ENCODE results near the gene PCSK5. TPM values are rescaled to one million over a fixed set of nuclear protein-coding genes. Genes with fewer than 3 reads are reported as not detected.

Gene PCSK5
- total RNA-seq, 1 experiment from 2014 or later, result 0.17 TPM

DNA sequence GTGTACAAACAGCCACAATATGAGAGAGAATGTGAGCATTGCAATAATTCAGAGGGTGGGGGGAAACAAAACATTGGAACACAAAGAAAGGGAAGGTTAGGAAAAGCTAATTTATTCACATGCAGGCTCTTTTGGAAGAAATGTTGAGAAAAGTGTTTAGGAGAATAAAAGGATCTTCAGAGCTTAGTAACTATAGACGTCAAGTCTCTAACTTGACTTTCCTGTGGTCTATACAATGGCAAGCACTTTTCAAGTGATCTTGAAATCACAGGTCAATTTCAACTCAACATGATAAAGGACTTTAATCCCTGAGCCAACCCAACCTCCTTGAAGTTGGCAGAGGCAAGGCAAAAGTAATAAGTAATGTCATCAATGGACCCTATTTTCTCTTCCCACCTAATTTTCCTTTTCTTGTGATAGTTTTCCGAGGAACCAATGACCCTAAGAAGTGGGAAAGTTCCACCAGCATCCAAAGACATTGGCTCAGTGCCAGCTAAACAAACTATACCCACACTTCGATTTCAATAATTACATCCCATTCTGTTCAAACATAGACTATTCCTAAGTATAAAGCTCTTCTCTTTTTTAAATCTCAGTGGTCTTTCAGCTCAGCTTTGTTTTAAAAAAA, 480.0 kb downstream of the PCSK5 start:
- H3K4me1 ChIP-seq (ENCODE audit: insufficient read depth, low read length, poor library complexity, severe bottlenecking), result no peaks in the 10 kb centered on the region
- no peak overlapping the region for H3K27ac ChIP-seq (ENCODE audit: low read depth, low read length, poor library complexity, severe bottlenecking)
- H3K9me3 ChIP-seq (ENCODE audit: low read depth, low read length, poor library complexity, severe bottlenecking), result no peaks in the 10 kb centered on the region
- no peak overlapping the region for H3K4me3 ChIP-seq (ENCODE audit: low read depth, low read length, poor library complexity, severe bottlenecking)
- H3K27me3 ChIP-seq (replicated peaks; ENCODE audit: insufficient read depth, low read depth, low read length, poor library complexity), result no peaks in the 10 kb centered on the region
- H3K36me3 ChIP-seq (ENCODE audit: insufficient read depth, low read length, poor library complexity, severe bottlenecking), result no peaks in the 10 kb centered on the region
- ChIA-PET CTCF (no interaction called here), POLR2A (ENCODE audit: low non-redundant PET) (no interaction called here)
- intact Hi-C loops (cut with micrococcal nuclease; ENCODE audit: unreplicated experiment), result no loop called here
- BruUV-seq (replicated peaks), result no TSS peak
- no peak for DNase-seq (ENCODE audit: low spot score)
- TF ChIP-seq CTCF (conservative IDR thresholded peaks at IDR 0.05; ENCODE audit: low read depth, low read length) (no peak), EZH2 (IDR thresholded peaks at IDR 0.05; ENCODE audit: borderline replicate concordance, low read depth, low read length, poor library complexity, severe bottlenecking) (no peak)

- H3K9me3 ChIP-seq (ENCODE audit: low read depth, low read length, poor library complexity, severe bottlenecking), result no peaks in the 10 kb centered on the region
- POLR2A ChIA-PET (ENCODE audit: low non-redundant PET), result no interaction called here
- H3K4me3 ChIP-seq (ENCODE audit: low read depth, low read length, poor library complexity, severe bottlenecking), result no peak overlapping the region
- CTCF ChIA-PET, result interaction anchor here (0.6 kb wide), 1 partner anchor 12 kb away, joined by 14 read pairs; no protein-coding TSS in a partner anchor
- no peak for DNase-seq (ENCODE audit: low spot score)
- no TSS peak for BruUV-seq (replicated peaks)
- TF ChIP-seq EZH2 (IDR thresholded peaks at IDR 0.05; ENCODE audit: borderline replicate concordance, low read depth, low read length, poor library complexity, severe bottlenecking) (no peak), CTCF (conservative IDR thresholded peaks at IDR 0.05; ENCODE audit: low read depth, low read length) (no peak)
- no peaks in the 10 kb centered on the region for H3K36me3 ChIP-seq (ENCODE audit: insufficient read depth, low read length, poor library complexity, severe bottlenecking)
- H3K27ac ChIP-seq (ENCODE audit: low read depth, low read length, poor library complexity, severe bottlenecking), result no peak overlapping the region
- H3K4me1 ChIP-seq (ENCODE audit: insufficient read depth, low read length, poor library complexity, severe bottlenecking), result no peaks in the 10 kb centered on the region
- intact Hi-C loops (cut with micrococcal nuclease; ENCODE audit: unreplicated experiment), result no loop called here
- no peaks in the 10 kb centered on the region for H3K27me3 ChIP-seq (replicated peaks; ENCODE audit: insufficient read depth, low read depth, low read length, poor library complexity)
Observed at GRCh38 chr9:76371901-76372300, 481.4 kb downstream of the PCSK5 start.

GRCh38 chr9:76372336-76372735, 481.9 kb downstream of the PCSK5 start:
- no peak for TF ChIP-seq EZH2 (IDR thresholded peaks at IDR 0.05; ENCODE audit: borderline replicate concordance, low read depth, low read length, poor library complexity, severe bottlenecking)
- TF ChIP-seq CTCF (conservative IDR thresholded peaks at IDR 0.05; ENCODE audit: low read depth, low read length), result no peak
- no peaks in the 10 kb centered on the region for H3K4me1 ChIP-seq (ENCODE audit: insufficient read depth, low read length, poor library complexity, severe bottlenecking)
- BruUV-seq (replicated peaks), result no TSS peak
- no peak overlapping the region for H3K4me3 ChIP-seq (ENCODE audit: low read depth, low read length, poor library complexity, severe bottlenecking)
- ChIA-PET CTCF (no interaction called here), POLR2A (ENCODE audit: low non-redundant PET) (no interaction called here)
- no peaks in the 10 kb centered on the region for H3K9me3 ChIP-seq (ENCODE audit: low read depth, low read length, poor library complexity, severe bottlenecking)
- DNase-seq (ENCODE audit: low spot score), result no peak
- H3K36me3 ChIP-seq (ENCODE audit: insufficient read depth, low read length, poor library complexity, severe bottlenecking), result no peaks in the 10 kb centered on the region
- intact Hi-C loops (cut with micrococcal nuclease; ENCODE audit: unreplicated experiment), result no loop called here
- no peak overlapping the region for H3K27ac ChIP-seq (ENCODE audit: low read depth, low read length, poor library complexity, severe bottlenecking)
- no peaks in the 10 kb centered on the region for H3K27me3 ChIP-seq (replicated peaks; ENCODE audit: insufficient read depth, low read depth, low read length, poor library complexity)

All from A673 (cell line).